Trophoblast cell (in vitro differentiated cells and primary cell): Measurements from ENCODE around the gene ADARB2.
A peak's percentile ranks its signal among the peaks of the same experiment; 100 is the strongest.

ENCODE experiments used
- DNase-seq, 2 donors: peaks; one replicate each; pipeline ENCODE4 v3.0.0-alpha.2; 2016
- H2AFZ ChIP-seq: 2 replicates; pipeline ENCODE4 v1.6.1; 2013; ENCODE audit warnings: low read length, moderate library complexity, mild to moderate bottlenecking; ENCODE audit not compliant: insufficient read depth, poor library complexity
- H2AK5ac ChIP-seq: 2 replicates; pipeline ENCODE4 v1.6.1; 2013; ENCODE audit warnings: mild to moderate bottlenecking, low read length
- H2BK120ac ChIP-seq: 2 replicates; pipeline ENCODE4 v1.6.1; 2013; ENCODE audit warnings: low read length, mild to moderate bottlenecking, moderate library complexity; ENCODE audit not compliant: insufficient read depth, poor library complexity
- H2BK12ac ChIP-seq: 2 replicates; pipeline ENCODE4 v1.6.1; 2013; ENCODE audit warnings: mild to moderate bottlenecking, low read length, moderate library complexity
- H2BK5ac ChIP-seq: 2 replicates; pipeline ENCODE4 v1.6.1; 2013; ENCODE audit warnings: low read length, low read depth, moderate library complexity, mild to moderate bottlenecking; ENCODE audit not compliant: poor library complexity
- H3K14ac ChIP-seq: 2 replicates; pipeline ENCODE4 v1.6.1; 2013; ENCODE audit warnings: mild to moderate bottlenecking, low read length
- H3K18ac ChIP-seq: 2 replicates; pipeline ENCODE4 v1.6.1; 2013; ENCODE audit warnings: mild to moderate bottlenecking, low read length
- H3K23ac ChIP-seq: 2 replicates; pipeline ENCODE4 v1.6.1; 2013; ENCODE audit warnings: low read length
- H3K27ac ChIP-seq: 2 replicates; pipeline ENCODE4 v1.5.1; 2013; ENCODE audit warnings: low read depth, mild to moderate bottlenecking, inconsistent platforms, low read length, moderate library complexity
- H3K27me3 ChIP-seq: 2 replicates; pipeline ENCODE4 v1.6.1; 2013; ENCODE audit warnings: inconsistent platforms, mild to moderate bottlenecking, low read length, moderate library complexity; ENCODE audit not compliant: insufficient read depth
- H3K36me3 ChIP-seq, 2 experiments: 1 replicate in 1 of 2; 2 replicates in 1 of 2; pipeline ENCODE4 v1.6.1; 2013; ENCODE audit warnings: low read length in 2 of 2, mild to moderate bottlenecking in 2 of 2, moderate library complexity in 1 of 2; ENCODE audit not compliant: insufficient read depth in 2 of 2, control insufficient read depth in 1 of 2
- H3K4ac ChIP-seq: 2 replicates; pipeline ENCODE4 v1.6.1; 2013; ENCODE audit warnings: low read depth, mild to moderate bottlenecking, low read length, moderate library complexity
- H3K4me1 ChIP-seq, 2 experiments: 1 replicate in 1 of 2; 2 replicates in 1 of 2; pipeline ENCODE4 v1.6.1; 2013; ENCODE audit warnings: low read length in 2 of 2, mild to moderate bottlenecking in 2 of 2, moderate library complexity in 1 of 2; ENCODE audit not compliant: insufficient read depth in 2 of 2, control insufficient read depth in 1 of 2
- H3K4me2 ChIP-seq: 2 replicates; pipeline ENCODE4 v1.6.1; 2013; ENCODE audit warnings: inconsistent platforms, mild to moderate bottlenecking, low read length, moderate library complexity
- H3K4me3 ChIP-seq: 2 replicates; pipeline ENCODE4 v1.5.1; 2013; ENCODE audit warnings: mild to moderate bottlenecking, low read depth, low read length, inconsistent platforms
- H3K79me1 ChIP-seq: one replicate; pipeline ENCODE4 v1.6.1; 2013; ENCODE audit warnings: low read length
- H3K79me2 ChIP-seq: 2 replicates; pipeline ENCODE4 v1.6.1; 2013; ENCODE audit warnings: low read length, mild to moderate bottlenecking; ENCODE audit not compliant: control insufficient read depth, insufficient read depth, poor library complexity
- H3K9ac ChIP-seq: 2 replicates; pipeline ENCODE4 v1.6.1; 2013; ENCODE audit warnings: mild to moderate bottlenecking, low read length
- H3K9me3 ChIP-seq: 2 replicates; pipeline ENCODE4 v1.6.1; 2013; ENCODE audit warnings: low read depth, mild to moderate bottlenecking, control low read depth, inconsistent platforms, low read length; ENCODE audit not compliant: insufficient read depth
- H4K12ac ChIP-seq: 2 replicates; pipeline ENCODE4 v1.6.1; 2013; ENCODE audit warnings: low read depth, mild to moderate bottlenecking, low read length, moderate library complexity
- H4K8ac ChIP-seq: 2 replicates; pipeline ENCODE4 v1.6.1; 2013; ENCODE audit warnings: low read depth, mild to moderate bottlenecking, low read length, moderate library complexity
- H4K91ac ChIP-seq: one replicate; pipeline ENCODE4 v1.6.1; 2013; ENCODE audit warnings: low read depth, mild to moderate bottlenecking, low read length, moderate library complexity
- WGBS: extraction: QIAGEN DNeasy Blood & Tissue Kit; methylation state at CpG from one replicate; pipeline ENCODE4 v1.1.7; 2013; ENCODE audit warnings: missing lambda C conversion rate; ENCODE audit not compliant: insufficient read length, insufficient coverage; ENCODE audit errors: extremely low coverage; 5-methylcytosine and 5-hydroxymethylcytosine counted together

The ADARB2 gene

DNA sequence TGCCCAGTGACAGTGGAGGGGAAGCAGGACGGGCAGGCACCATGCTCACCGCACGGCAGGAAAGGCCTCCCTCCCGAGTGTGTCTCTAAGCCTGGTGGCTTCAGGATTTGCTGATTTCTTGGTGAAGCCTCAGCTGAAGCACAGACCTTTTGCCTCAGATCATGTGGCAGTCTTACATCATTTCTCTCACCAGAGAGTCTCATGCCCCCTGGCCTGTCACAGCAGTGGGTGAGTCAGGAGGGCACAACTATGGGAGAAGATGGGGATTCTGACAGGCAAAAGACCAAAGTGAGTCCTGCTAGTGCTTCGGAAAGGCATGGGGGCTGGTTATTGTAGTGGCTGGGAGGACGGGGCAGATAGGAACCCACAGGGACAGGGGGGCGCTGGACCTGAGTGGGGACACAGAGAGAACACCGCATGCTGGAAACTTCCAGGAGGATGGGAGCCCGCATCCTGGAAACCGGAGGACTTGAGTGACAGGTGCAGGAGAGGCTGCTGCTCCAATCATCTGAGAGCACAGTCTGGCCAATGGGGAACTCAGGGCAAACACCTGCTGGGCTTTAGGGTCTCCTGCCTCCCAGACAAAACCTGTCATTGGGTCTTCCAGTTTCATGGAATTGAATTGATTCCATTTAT, 166.8 kb downstream of the ADARB2 start:
- Histone ChIP-seq H3K27me3 (no peaks in the 10 kb centered on the region), H2BK12ac (no peak overlapping the region), H2AK5ac (no peak overlapping the region), H3K18ac (no peak overlapping the region), H3K4me1 (no peaks in the 10 kb centered on the region), H2BK120ac (no peak overlapping the region), H3K4me3 (peak overlapping the region; percentile 32), H3K4me2 (no peak overlapping the region), H3K36me3 (no peaks in the 10 kb centered on the region), H3K23ac (peak overlapping the region; percentile 46), H3K27ac (no peak overlapping the region), H4K12ac (no peak overlapping the region), H3K9ac (no peak overlapping the region), H3K14ac (no peak overlapping the region), H4K91ac (no peak overlapping the region), H2BK5ac (no peak overlapping the region), H2AFZ (no peak overlapping the region), H3K79me2 (no peaks in the 10 kb centered on the region), H3K4ac (no peak overlapping the region), H4K8ac (no peak overlapping the region), H3K9me3 (peaks cover 11% of the 10 kb centered on the region), H3K79me1 (no peaks in the 10 kb centered on the region)
- DNase-seq: no peak
- WGBS: no CpG with 5 or more reads among the region's 10 CpGs

DNA sequence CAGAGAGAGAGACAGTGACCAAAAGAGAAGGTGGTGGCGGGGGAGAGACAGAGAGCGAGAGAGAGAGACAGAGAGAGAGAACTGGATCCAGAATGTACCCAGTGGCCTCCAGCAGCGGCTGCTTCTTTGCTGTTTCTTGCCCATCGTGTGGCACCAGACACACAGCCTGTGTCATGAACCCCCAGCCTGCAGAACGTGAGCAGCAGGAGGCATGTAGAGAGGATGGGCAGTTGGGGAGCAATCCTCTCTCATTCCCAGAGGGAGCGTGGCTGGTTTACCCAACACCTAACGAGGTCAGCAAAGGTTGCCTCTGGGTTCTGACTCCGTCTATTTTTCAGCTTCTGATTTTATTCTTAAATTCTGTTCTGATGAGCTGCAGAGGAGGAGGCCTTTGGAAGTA, 168.1 kb downstream of the ADARB2 start:
- WGBS: no CpG with 5 or more reads among the region's 8 CpGs

GRCh38 chr10:1567742-1568495, 169.4 kb downstream of the ADARB2 start:
- Histone ChIP-seq H2BK12ac (no peak overlapping the region), H3K36me3 (no peaks in the 10 kb centered on the region), H3K4ac (no peak overlapping the region), H2AFZ (no peak overlapping the region), H4K8ac (no peak overlapping the region), H3K27me3 (no peaks in the 10 kb centered on the region), H4K91ac (no peak overlapping the region), H2AK5ac (no peak overlapping the region), H3K18ac (no peak overlapping the region), H3K79me2 (no peaks in the 10 kb centered on the region), H3K9me3 (peaks cover 11% of the 10 kb centered on the region), H2BK120ac (no peak overlapping the region), H3K14ac (no peak overlapping the region), H3K4me3 (no peak overlapping the region), H3K4me1 (no peaks in the 10 kb centered on the region), H3K79me1 (no peaks in the 10 kb centered on the region), H2BK5ac (no peak overlapping the region), H3K9ac (no peak overlapping the region), H3K4me2 (no peak overlapping the region), H4K12ac (no peak overlapping the region), H3K27ac (no peak overlapping the region), H3K23ac (no peak overlapping the region)
- no peak for DNase-seq
- WGBS: no CpG with 5 or more reads among the region's 29 CpGs

More for the DNA sequence above, 168.1 kb downstream of the ADARB2 start:
- Histone ChIP-seq H4K12ac (no peak overlapping the region), H3K18ac (no peak overlapping the region), H3K79me1 (no peaks in the 10 kb centered on the region), H3K4me2 (no peak overlapping the region), H3K4ac (no peak overlapping the region), H3K36me3 (no peaks in the 10 kb centered on the region), H2BK5ac (no peak overlapping the region), H4K91ac (no peak overlapping the region), H3K4me3 (no peak overlapping the region), H3K9ac (no peak overlapping the region), H2AK5ac (no peak overlapping the region), H3K9me3 (peaks cover 11% of the 10 kb centered on the region), H3K4me1 (no peaks in the 10 kb centered on the region), H3K79me2 (no peaks in the 10 kb centered on the region), H3K23ac (no peak overlapping the region), H2AFZ (no peak overlapping the region), H2BK12ac (no peak overlapping the region), H3K14ac (no peak overlapping the region), H4K8ac (no peak overlapping the region), H3K27ac (no peak overlapping the region), H2BK120ac (no peak overlapping the region), H3K27me3 (no peaks in the 10 kb centered on the region)
- no peak for DNase-seq

GRCh38 chr10:1567152-1567551, 170.2 kb downstream of the ADARB2 start:
- no CpG with 5 or more reads among the region's 7 CpGs for WGBS
- Histone ChIP-seq H3K79me2 (no peaks in the 10 kb centered on the region), H3K18ac (no peak overlapping the region), H2BK120ac (no peak overlapping the region), H2AFZ (no peak overlapping the region), H4K91ac (no peak overlapping the region), H4K8ac (no peak overlapping the region), H3K4me1 (no peaks in the 10 kb centered on the region), H3K9me3 (peaks cover 10% of the 10 kb centered on the region), H3K27ac (no peak overlapping the region), H3K9ac (no peak overlapping the region), H3K27me3 (no peaks in the 10 kb centered on the region), H3K36me3 (no peaks in the 10 kb centered on the region), H3K4me2 (no peak overlapping the region), H3K4ac (no peak overlapping the region), H3K79me1 (no peaks in the 10 kb centered on the region), H3K4me3 (no peak overlapping the region), H2BK5ac (no peak overlapping the region), H2AK5ac (no peak overlapping the region), H4K12ac (no peak overlapping the region), H3K23ac (no peak overlapping the region), H2BK12ac (no peak overlapping the region), H3K14ac (no peak overlapping the region)
- no peak for DNase-seq
